GM21737 (cell line): Measurements from ENCODE around the gene TAF6.

Experiments
- ATAC-seq: cut with Tn5 transposase; IDR thresholded peaks from one replicate; pipeline ENCODE4 v1.9.1; 2021; ENCODE audit warnings: mild to moderate bottlenecking, moderate library complexity; ENCODE audit not compliant: unreplicated experiment

Gene TAF6

DNA sequence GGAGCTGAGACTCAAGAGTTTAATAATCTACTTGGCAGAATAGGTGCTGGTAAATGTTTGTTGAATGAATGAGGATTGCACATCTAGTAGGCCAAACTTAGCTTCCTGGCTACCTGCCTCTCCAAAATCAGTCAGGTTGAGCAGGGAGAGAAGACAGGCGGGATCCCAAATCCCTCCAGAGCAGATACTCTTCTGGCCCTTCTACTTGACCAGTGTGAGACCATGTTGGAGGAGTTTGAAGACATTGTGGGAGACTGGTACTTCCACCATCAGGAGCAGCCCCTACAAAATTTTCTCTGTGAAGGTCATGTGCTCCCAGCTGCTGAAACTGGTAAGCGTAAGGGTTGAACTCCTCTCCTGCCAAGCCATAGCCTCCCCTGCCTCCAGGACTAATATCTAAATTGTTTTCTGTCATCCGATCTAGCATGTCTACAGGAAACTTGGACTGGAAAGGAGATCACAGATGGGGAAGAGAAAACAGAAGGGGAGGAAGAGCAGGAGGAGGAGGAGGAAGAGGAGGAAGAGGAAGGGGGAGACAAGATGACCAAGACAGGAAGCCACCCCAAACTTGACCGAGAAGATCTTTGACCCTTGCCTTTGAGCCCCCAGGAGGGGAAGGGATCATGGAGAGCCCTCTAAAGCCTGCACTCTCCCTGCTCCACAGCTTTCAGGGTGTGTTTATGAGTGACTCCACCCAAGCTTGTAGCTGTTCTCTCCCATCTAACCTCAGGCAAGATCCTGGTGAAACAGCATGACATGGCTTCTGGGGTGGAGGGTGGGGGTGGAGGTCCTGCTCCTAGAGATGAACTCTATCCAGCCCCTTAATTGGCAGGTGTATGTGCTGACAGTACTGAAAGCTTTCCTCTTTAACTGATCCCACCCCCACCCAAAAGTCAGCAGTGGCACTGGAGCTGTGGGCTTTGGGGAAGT, 5.4 kb upstream of the TAF6 start:
- ATAC-seq: no peak

DNA sequence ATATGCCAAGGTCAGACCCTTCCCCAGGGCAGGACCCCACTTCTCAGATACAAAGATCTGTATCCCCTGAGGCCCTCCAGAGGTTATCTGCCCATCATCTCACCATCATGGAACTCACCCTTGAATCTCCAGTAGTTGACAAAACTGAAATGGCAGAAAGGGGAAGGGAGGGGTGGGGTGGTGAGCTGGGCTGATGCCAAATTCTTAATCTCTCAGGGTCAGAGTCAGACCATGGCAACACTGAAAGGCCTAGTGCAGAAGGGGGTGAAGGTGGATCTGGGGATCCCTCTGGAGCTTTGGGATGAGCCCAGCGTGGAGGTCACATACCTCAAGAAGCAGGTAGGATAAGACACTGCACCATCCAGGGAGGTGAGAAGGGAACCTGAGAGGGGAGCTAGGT, 3.4 kb upstream of the TAF6 start:
- ATAC-seq: no peak

DNA sequence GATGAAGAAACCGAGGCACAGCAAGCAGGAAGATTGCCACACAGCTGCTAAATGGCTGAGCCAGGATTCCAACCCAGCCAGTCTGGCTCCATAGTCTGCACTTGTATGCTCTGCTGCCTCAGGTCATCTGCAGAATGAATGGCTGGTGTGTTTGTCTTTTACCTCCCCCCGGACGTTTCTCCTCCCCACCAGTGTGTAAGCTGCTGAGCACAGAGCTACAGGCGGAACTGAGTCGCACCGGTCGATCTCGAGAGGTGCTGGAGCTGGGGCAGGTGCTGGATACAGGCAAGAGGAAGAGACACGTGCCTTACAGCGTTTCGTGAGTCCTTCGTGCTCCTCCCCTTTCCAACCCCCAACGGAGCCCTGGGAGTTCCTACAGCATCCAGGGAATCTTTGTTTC, 2.9 kb upstream of the TAF6 start:
- no peak for ATAC-seq

DNA sequence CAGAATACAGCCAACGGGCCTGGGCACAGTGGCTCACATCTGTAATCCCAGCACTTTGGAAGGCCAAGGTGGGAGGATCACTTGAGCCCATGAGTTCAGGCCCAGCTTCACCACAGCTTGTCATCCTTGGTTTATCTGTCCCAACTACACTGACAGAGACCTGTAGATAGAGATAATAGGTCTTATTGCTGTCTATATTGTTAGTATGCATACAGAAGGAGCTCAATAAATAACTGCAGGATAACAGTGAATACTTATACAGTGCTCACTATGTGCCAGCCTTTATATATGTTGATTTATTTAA, 1.5 kb upstream of the TAF6 start:
- no peak for ATAC-seq

DNA sequence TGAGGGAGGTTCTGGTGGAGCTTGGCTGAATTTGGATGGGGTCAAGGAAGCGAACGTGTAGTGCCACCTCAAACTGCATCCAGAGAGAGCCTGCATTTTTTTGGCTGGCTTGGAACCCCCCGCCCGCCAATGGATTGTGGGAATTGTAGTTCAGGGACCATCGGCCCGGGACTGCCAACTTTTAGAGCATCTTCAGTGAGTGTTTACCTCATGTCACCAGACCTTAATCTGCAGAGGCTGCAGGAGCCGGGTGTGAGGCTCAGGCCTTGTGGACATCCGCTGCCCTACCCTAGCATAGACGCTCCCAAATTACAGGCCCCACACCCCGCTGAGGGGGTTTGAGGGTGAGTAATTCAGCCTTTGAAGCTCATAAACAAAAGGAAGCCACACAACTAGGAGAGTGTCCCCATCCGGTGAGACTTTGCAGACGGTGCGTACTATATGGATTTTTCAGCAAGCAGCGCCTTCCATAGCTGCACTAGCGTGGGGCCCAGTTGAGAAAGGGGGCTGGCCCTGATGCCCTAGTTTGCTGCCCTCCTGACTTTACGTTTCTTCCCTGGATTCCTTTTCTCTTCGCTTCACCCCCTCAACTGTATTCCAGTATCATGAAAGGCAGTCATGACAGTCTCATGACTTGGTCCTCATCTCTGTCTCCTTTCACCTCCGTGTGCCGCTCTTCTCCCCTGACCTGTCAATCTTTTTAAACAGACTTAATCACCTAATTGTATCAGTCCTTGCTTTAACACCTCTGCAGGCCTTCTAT, 993 bp upstream of the TAF6 start:
- peak; percentile 31 for ATAC-seq

DNA sequence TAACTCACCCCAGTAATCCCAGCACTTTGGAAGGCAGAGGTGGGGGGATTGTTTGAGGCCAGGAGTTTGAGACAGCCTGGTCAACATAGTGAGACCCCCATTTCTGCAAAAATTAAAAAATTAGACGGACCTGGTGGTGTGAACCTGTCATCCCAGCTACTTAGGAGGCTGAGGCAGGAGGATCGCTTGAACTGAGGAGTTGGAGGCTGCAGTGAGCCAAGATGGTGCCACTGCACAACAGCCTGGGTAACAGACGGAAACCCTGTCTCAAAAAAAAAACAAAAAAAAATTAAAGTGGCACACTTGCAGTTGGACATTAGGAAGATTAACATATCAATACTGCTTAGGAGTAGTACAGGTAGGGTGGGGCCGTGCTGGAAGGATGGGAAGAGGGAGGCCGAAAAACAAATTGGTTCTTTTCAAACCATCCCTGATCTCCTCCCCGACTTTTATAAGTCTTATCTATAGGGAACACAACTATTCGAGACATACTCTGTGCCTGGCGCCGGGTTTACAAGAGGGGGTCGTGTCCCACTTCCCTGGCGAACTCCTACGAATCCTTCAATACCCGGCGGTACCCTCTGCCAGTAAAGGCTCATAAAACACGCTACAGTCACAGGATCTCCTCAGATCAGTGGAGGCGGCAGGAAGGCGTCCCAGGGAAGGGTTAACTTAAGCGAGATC, 628 bp downstream of the TAF6 start:
- ATAC-seq: no peak

DNA sequence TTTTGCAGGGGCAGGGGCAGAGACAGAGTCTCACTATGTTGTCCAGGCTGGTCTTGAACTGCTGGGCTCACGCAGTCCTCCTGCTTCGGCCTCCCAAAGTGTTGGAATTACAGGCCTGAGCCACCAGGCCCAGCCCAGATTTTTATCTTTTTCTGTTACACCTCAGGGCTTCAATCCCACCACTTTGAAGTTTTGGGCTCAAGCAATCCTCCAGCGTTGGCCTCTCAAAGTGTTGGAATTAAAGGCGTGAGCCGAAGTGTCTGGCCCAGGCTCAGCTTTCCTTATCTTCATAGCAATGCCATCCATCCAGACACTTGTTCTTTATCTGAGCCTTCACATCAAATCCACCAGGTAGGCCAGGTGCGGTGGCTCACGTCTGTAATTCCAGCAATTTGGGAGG, 4.1 kb downstream of the TAF6 start:
- ATAC-seq: no peak

DNA sequence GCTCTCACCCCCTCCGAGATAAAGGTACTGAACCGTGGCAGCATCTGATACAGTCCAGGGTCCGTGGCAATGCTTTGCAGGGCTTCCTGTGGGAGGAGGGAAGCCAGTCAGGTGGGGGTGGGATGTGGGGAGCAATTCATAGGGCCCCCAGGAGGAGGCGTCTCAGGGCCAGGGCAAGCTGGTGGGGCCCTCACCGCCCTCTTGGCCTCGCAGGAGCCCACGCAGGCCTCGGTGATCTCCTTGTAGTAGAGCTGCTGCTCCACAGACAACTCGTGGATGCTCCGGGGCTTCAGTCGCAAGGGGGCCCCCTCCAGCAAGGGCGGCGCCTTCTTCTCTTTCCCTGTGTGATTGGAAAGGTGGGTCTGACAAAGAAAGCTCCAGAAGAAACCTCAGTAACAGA, 7.2 kb downstream of the TAF6 start:
- no peak for ATAC-seq

DNA sequence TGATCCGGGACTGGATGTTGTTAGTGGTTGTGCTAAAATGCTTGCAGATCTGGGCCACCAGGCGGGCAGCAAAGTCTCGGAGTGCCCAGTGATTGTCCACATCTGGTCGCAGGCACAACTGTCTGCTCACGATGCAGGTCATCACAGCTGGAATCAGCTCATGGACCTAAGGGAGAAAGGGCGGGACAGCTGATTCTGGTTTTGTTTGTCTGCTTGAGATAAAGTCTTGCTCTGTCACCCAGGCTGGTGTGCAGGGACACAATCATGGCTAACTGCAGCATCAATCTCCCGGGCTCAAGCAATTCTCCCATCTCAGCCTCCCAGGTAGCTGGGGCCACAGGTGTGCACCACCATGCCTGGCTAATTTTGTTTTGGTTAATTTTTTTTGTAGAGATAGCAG, 8.0 kb downstream of the TAF6 start:
- ATAC-seq: no peak

DNA sequence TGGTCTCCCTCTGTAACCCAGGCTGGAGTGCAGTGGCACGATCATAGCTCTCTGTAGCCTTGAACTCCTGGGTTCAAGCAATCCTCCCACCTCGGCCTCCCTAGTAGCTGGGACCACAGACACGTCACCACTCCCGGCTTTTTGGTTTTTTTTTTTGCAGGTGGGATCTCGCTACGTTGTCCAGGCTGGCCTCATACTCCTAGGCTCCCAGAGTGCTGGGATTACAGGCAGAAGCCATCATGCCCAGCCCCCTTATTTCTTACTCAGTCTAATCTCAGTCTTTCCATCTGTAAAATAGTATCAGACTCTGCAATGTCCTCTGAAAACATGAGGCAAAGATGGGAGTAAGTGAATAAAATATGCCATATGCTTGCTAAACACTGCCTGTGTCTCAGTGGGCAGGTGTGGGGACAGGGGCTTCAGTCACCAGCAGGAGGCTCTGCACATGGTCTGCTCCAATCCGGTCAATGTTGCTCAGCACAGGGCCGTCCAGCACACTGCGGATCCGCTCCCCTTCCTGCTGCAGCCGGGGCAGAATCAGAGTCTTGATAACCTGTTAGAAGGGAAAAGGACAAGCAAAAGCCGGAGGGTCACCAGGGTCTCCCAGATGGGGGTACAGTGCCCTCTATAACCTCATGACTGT, 9.5 kb downstream of the TAF6 start:
- no peak for ATAC-seq

DNA sequence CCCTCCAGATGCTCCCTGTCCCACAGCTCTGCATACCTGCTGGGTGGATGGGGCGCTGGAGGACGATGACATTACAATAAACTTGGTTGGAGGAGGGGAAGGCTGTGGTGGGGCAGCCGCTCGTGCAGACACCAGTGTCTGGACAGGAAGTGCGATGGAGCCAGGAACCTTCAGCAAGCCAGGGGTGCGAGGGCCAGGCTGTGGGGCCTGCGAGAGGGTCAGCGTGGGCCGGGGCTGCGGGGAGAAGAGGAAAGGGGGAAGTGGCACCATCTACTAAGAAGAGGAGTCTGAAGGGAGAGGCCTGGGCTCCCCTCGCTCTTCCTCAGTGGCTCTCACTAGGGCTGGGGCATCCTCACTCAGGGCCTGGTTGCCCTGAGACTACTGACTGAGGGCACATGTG, 11.3 kb downstream of the TAF6 start:
- ATAC-seq: no peak

DNA sequence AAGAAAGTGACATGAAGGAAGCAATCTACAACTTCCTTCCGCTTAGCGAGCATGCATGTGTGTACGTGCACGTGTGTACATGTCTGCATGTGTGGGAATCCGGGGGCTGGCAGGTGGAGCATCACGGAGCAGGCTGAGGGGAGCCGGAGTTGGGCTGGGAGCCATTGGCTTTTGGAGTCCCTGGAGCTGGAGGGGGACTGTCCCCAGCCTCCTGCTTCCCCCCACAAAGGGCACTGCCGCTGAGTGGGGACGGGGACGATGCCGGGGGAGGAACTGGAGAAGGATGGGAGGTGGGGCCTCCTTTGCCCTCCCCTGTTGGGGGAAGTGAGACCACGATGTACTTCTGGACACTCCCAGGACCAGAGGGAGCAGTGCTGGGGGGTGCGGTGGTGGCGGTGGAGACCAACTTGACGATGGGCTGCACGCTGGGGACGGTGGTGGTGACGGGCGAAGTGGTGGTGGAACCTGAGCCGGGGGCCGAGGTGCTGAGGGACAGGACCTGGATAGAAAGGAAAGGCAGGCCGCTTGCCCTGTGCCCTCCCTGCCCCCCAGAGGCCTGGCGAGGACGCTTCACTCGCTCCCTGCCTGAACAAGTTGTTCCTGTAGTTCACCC, 11.9 kb downstream of the TAF6 start:
- ATAC-seq: no peak

DNA sequence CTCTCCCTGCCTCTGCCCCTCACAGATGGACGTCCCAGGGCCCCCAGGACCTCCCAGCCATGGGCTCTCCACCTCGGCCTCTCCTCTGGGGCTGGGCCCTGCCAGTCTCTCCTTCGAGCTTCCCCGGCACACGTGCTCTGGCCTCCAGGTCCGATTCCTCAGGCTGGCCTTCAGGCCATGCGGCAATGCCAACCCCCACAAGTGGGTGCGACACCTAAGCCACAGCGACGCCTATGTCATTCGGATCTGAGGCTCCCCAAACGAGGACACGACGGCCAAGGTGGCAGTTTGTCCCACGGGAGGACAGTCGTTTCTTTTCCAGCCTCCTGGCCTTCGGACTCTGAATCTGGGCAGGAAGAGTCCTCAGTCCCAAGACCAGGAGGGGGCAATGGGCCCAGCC, 12.5 kb downstream of the TAF6 start:
- no peak for ATAC-seq

DNA sequence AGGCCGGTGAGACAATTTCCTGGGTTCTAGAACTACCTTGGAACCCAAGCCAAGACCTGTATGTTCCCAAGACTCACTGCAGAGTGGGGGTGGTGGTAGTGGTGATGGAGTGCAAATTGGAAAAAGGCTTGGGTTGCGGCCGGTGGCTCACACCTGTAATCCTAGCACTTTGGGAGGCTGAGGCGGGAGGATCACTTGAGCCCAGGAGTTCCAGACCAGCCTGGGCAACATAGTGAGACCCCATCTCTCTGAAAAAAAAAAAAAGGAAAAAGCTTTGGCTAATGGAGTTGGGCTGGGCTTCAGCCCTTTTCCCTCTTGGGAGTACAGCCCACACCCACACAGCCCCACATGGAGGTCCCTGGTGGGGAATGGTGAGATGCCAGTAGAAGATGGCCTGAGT, 13.6 kb downstream of the TAF6 start:
- no peak for ATAC-seq

DNA sequence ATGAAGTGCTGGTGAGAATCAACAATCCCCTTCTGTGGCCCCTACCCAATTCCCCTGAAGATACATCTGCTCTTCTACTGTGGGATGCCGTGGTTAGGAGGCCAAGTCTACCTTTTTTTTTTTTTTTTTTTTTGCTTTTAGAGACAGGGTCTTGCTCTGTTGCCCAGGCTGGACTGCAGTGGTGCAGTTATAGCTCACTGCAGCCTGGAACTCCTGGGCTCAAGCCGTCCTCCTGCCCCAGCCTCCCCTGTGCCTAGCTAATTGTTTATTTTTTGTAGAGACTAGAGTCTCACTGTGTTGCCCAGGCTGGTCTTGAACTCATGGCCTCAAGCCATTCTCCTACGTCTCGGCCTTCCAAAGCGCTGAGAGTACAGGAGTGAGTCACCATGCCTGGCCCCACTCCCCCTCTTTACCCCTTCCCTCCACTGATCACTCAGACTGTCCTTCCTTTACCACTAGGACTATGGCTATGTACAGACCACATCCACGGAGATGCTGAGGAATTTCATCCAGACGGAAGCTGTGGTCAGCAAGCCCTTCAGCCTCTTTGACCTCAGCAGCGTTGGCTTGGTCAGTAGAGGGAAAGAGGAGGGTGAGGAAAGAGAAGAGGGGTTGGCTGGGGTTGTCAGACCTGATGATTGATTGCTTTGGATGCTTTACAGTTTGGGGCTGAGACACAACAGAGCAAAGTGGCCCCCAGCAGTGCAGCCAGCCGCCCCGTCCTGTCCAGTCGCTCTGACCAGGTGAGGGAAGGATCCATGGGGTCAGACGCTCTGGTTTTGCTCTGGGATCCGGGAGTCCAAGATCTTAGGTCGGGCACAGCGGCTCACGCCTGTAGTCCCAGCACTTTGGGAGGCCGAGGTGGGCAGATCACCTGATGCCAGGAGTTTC, 16.0 kb downstream of the TAF6 start:
- no peak for ATAC-seq

DNA sequence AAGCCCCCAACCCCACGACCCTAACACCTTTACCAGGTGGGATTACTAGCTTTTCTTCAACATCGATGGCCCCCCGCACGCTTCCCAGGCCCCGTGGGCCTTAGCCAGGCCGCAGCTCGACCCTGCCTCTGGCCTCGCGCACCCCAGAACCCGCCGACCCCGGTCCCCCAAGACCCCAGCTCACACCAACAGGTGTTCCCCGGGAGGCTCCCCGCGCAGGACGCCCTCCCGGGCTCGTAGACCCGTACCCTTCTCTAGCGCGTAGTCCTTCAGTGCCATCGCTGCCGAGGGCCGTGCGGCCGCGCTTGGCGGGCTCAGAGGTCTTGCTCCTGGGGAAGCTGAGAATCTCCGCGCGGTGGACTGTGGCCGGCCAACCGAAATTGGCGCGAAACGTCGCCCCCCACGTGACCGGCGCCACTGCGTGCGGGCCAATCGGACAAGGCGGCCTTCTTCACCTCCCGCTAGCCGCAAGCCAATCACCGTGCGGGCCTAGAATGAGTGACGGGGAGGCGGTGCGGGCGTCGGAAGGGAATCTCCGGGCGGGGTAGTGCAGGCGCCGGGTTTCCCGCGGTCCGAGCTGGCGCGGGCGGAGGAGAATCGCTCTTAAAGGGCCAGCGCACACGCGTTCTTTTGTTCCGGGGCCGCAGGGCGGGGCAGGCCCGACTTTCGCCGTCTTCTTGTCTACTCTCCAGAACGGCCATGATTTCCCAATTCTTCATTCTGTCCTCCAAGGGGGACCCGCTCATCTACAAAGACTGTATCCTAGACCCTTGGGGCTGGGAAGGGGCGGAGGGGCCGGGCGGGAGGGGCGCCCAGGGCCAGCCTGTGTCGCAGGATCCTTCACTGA, 17.9 kb downstream of the TAF6 start, which contains the start of the genes AP4M1 and MCM7:
Gene AP4M1, plus strand, starts transcription at position 628 of the 847 bp plus-strand sequence. Its CDS starts 72 bp downstream, at position 700.
Gene MCM7, minus strand, starts transcription at position 382 of the 847 bp plus-strand sequence. Its CDS starts 103 bp downstream, at position 279.
- peak; percentile 79 for ATAC-seq

DNA sequence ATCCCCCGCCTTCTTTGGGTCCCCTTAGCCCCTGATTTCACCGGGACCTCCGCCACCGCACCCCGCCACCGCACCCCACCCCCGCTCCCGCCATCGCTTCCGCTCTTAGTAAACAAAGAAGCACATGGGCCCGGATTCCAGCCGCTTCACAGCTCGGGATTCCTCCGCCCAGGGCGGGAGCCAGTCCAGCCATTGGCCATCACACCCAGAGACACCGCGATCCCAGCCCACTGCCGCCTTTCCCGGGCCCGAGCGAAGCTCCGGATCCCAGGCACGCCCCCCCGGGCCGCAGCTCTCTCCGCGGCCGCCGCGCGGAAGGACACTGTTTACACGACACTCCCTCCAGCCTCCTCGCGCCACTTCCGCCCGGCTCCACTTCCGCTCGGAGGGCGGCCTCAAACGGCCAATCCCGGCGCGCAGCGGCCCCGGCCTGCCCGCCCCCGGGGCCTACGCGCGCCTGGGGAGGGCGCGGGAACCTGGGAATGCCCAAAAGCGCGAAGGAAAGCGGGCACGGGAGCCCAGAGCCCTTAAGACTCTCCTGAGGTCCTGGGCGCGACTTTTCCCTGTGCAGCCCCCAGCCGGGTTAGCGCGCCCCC, 18.6 kb downstream of the TAF6 start:
- ATAC-seq: peak; percentile 61

DNA sequence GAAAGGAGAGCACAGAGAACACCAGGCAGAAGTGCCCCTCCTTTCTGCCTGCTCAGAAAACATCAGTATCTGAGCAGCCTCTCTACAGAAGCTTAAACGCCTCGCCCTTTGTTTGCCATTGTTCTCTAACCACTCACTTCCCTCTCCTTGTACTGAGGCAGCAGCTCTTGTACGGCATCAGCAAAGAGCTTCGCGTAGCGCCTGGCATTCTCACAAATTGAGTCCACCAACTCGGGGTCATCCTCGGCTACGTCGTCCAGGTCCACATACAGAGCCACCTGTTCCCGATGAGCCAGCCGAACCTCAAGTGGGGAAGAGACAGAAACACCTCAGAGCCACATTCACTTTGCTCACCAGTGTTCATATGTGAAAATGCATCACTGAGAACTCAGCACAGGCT, 19.7 kb downstream of the TAF6 start:
- no peak for ATAC-seq
